Astrocyte of the spinal cord (primary cell): Measurements from ENCODE around the gene NFKB2.

Experiments
- DNase-seq: peaks from one replicate; pipeline ENCODE4 v3.0.0; 2011; ENCODE audit warnings: low read depth, low spot score
- H3K4me3 ChIP-seq: 2 replicates; pipeline ENCODE4 v1.5.1; 2011; ENCODE audit warnings: low read depth, mild to moderate bottlenecking, low read length, moderate library complexity
- CTCF ChIP-seq: IDR thresholded peaks from 2 replicates; pipeline ENCODE4 v1.5.1; 2012; ENCODE audit warnings: low read depth, mild to moderate bottlenecking, low read length, inconsistent platforms
- in situ Hi-C: cut with HindIII; loops from 2 replicates; pipeline ENCODE4 v1.10.0; 2017; ENCODE audit warnings: low sequenced_read_pairs

NFKB2 gene

GRCh38 chr10:102403115-102403514 is 7.6 kb downstream of the NFKB2 start:
- no peak for DNase-seq
- in situ Hi-C loops = no loop called here
- no peak overlapping the region for H3K4me3 ChIP-seq
- TF ChIP-seq CTCF = no peak

- in situ Hi-C loops = no loop called here
- TF ChIP-seq CTCF = no peak
- H3K4me3 ChIP-seq = no peak overlapping the region
These were observed 9.0 kb downstream of the NFKB2 start for GRCh38 chr10:102404361-102405107.

GRCh38 chr10:102405108-102405571 is 9.6 kb downstream of the NFKB2 start:
- DNase-seq = no peak
- in situ Hi-C loops = no loop called here
- no peak overlapping the region for H3K4me3 ChIP-seq
- TF ChIP-seq CTCF = no peak

More at GRCh38 chr10:102404361-102405107, 9.0 kb downstream of the NFKB2 start:
- DNase-seq = no peak

GRCh38 chr10:102405632-102406031 is 10.1 kb downstream of the NFKB2 start:
- DNase-seq = no peak
- no peak for TF ChIP-seq CTCF
- H3K4me3 ChIP-seq = no peak overlapping the region
- in situ Hi-C loops = no loop called here

- in situ Hi-C loops = no loop called here
- TF ChIP-seq CTCF = no peak
- DNase-seq = no peak
- H3K4me3 ChIP-seq = no peak overlapping the region
These were observed 11.3 kb downstream of the NFKB2 start for GRCh38 chr10:102406815-102407214.

GRCh38 chr10:102407425-102408130 is 12.1 kb downstream of the NFKB2 start:
- in situ Hi-C loops = no loop called here
- DNase-seq = no peak
- no peak overlapping the region for H3K4me3 ChIP-seq
- no peak for TF ChIP-seq CTCF
